ENCODE measurements around the gene ATP10B.

The ATP10B gene

GRCh38 chr5:160547061-160547460, 304.9 kb downstream of the ATP10B start:
- DNase-seq = no peak

- no peak for DNase-seq
These were observed 306.2 kb downstream of the ATP10B start for GRCh38 chr5:160545832-160546231.

- DNase-seq = no peak
These were observed 308.6 kb downstream of the ATP10B start for GRCh38 chr5:160543395-160543794.

- DNase-seq = no peak
These were observed 309.2 kb downstream of the ATP10B start for GRCh38 chr5:160542840-160543239.

GRCh38 chr5:160542281-160542680, 309.7 kb downstream of the ATP10B start:
- no peak for DNase-seq

GRCh38 chr5:160539431-160539830, 312.6 kb downstream of the ATP10B start:
- DNase-seq = peak; percentile 47

GRCh38 chr5:160537940-160538339, 314.1 kb downstream of the ATP10B start:
- DNase-seq = no peak

GRCh38 chr5:160537116-160537515, 314.9 kb downstream of the ATP10B start:
- DNase-seq = no peak

GRCh38 chr5:160534914-160535313, 317.1 kb downstream of the ATP10B start:
- DNase-seq = no peak

GRCh38 chr5:160534125-160534524, 317.9 kb downstream of the ATP10B start:
- no peak for DNase-seq

GRCh38 chr5:160525471-160526261, 326.3 kb downstream of the ATP10B start:
- DNase-seq = no peak

- no peak for DNase-seq
These were observed 327.2 kb downstream of the ATP10B start for GRCh38 chr5:160524827-160525226.

- no peak for DNase-seq
These were observed 328.4 kb downstream of the ATP10B start for GRCh38 chr5:160523502-160524163.

GRCh38 chr5:160521392-160521663, 330.7 kb downstream of the ATP10B start:
- DNase-seq = no peak

GRCh38 chr5:160520609-160521391, 331.2 kb downstream of the ATP10B start:
- DNase-seq = no peak

GRCh38 chr5:160516696-160517530, 335.1 kb downstream of the ATP10B start:
- no peak for DNase-seq

- DNase-seq = no peak
These were observed 337.1 kb downstream of the ATP10B start for GRCh38 chr5:160514866-160515265.

GRCh38 chr5:160514191-160514590, 337.8 kb downstream of the ATP10B start:
- DNase-seq = no peak

GRCh38 chr5:160513485-160513884, 338.5 kb downstream of the ATP10B start:
- no peak for DNase-seq
